ENCODE data around the gene AP3B2. TPM values are rescaled to one million over a fixed set of nuclear protein-coding genes. Genes with fewer than 3 reads are reported as not detected.

Gene AP3B2
- total and polyA plus RNA-seq, 5 donors from 2014 or later = 0.12 to 0.23 TPM; not detected in 3

GRCh38 chr15:82742134-82742533 is 32.5 kb upstream of the AP3B2 start:
- DNase-seq (no peak), ATAC-seq (ENCODE audit: low read depth in 2 of 2) (no peak)
- Mint-ChIP-seq H3K4me1 (peaks cover 0 to 5% (median 2%) of the 10 kb centered on the region in 4 donors), H3K27me3 (no peaks in the 10 kb centered on the region), H3K36me3 (peaks cover 8% of the 10 kb centered on the region), H3K27ac (no peak overlapping the region), H3K4me3 (no peak overlapping the region), H3K9me3 (peaks cover 0 to 1% (median 0%) of the 10 kb centered on the region in 7 donors)
- Histone ChIP-seq H3K27ac (ENCODE audit: insufficient read depth, low read length, poor library complexity, severe bottlenecking) (no peak overlapping the region), H3K36me3 (ENCODE audit: control insufficient read depth, insufficient read depth, low read length) (no peaks in the 10 kb centered on the region), H3K9me3 (ENCODE audit: control insufficient read depth in 2 of 2, low read length in 2 of 2) (no peaks in the 10 kb centered on the region), H3K4me3 (ENCODE audit: low read depth, low read length) (no peak overlapping the region), H3K4me1 (ENCODE audit: control insufficient read depth, insufficient read depth, low read length, poor library complexity, severe bottlenecking) (no peaks in the 10 kb centered on the region), H3K27me3 (ENCODE audit: control insufficient read depth, insufficient read depth, low read length) (no peaks in the 10 kb centered on the region)

- H3K4me3 ChIP-seq (ENCODE audit: low read depth, low read length) = no peak overlapping the region
- H3K4me3 Mint-ChIP-seq = no peak overlapping the region
- no peak for DNase-seq
- no peak overlapping the region for H3K27ac ChIP-seq (ENCODE audit: insufficient read depth, low read length, poor library complexity, severe bottlenecking)
- no peaks in the 10 kb centered on the region for H3K27me3 ChIP-seq (ENCODE audit: control insufficient read depth, insufficient read depth, low read length)
- no peaks in the 10 kb centered on the region for H3K4me1 ChIP-seq (ENCODE audit: control insufficient read depth, insufficient read depth, low read length, poor library complexity, severe bottlenecking)
- H3K9me3 ChIP-seq (ENCODE audit: control insufficient read depth in 2 of 2, low read length in 2 of 2) = no peaks in the 10 kb centered on the region
- peaks cover 0 to 5% (median under 1%) of the 10 kb centered on the region in 4 donors for H3K4me1 Mint-ChIP-seq
- H3K27ac Mint-ChIP-seq = no peak overlapping the region
- H3K27me3 Mint-ChIP-seq = no peaks in the 10 kb centered on the region
- peaks cover 20% of the 10 kb centered on the region for H3K36me3 Mint-ChIP-seq
- H3K9me3 Mint-ChIP-seq = no peaks in the 10 kb centered on the region
- H3K36me3 ChIP-seq (ENCODE audit: control insufficient read depth, insufficient read depth, low read length) = peaks cover 10% of the 10 kb centered on the region
- no peak for ATAC-seq (ENCODE audit: low read depth in 2 of 2)
These were observed 29.4 kb upstream of the AP3B2 start for GRCh38 chr15:82739086-82739485.

GRCh38 chr15:82737975-82738374 is 28.3 kb upstream of the AP3B2 start:
- Mint-ChIP-seq H3K27ac (no peak overlapping the region), H3K4me1 (peaks cover 0 to 5% (median under 1%) of the 10 kb centered on the region in 4 donors), H3K36me3 (peaks cover 26% of the 10 kb centered on the region), H3K9me3 (no peaks in the 10 kb centered on the region), H3K4me3 (no peak overlapping the region), H3K27me3 (no peaks in the 10 kb centered on the region)
- DNase-seq (no peak), ATAC-seq (ENCODE audit: low read depth in 2 of 2) (no peak)
- Histone ChIP-seq H3K4me3 (ENCODE audit: low read depth, low read length) (no peak overlapping the region), H3K27me3 (ENCODE audit: control insufficient read depth, insufficient read depth, low read length) (no peaks in the 10 kb centered on the region), H3K36me3 (ENCODE audit: control insufficient read depth, insufficient read depth, low read length) (peaks cover 10% of the 10 kb centered on the region), H3K4me1 (ENCODE audit: control insufficient read depth, insufficient read depth, low read length, poor library complexity, severe bottlenecking) (no peaks in the 10 kb centered on the region), H3K27ac (ENCODE audit: insufficient read depth, low read length, poor library complexity, severe bottlenecking) (no peak overlapping the region), H3K9me3 (ENCODE audit: control insufficient read depth in 2 of 2, low read length in 2 of 2) (no peaks in the 10 kb centered on the region)

- H3K36me3 ChIP-seq (ENCODE audit: control insufficient read depth, insufficient read depth, low read length) = peaks cover 9% of the 10 kb centered on the region
- Mint-ChIP-seq H3K36me3 (peaks cover 36% of the 10 kb centered on the region), H3K27me3 (no peaks in the 10 kb centered on the region), H3K4me1 (no peaks in the 10 kb centered on the region), H3K27ac (no peak overlapping the region), H3K9me3 (no peaks in the 10 kb centered on the region), H3K4me3 (no peak overlapping the region)
- no peaks in the 10 kb centered on the region for H3K27me3 ChIP-seq (ENCODE audit: control insufficient read depth, insufficient read depth, low read length)
- no peak overlapping the region for H3K27ac ChIP-seq (ENCODE audit: insufficient read depth, low read length, poor library complexity, severe bottlenecking)
- H3K4me1 ChIP-seq (ENCODE audit: control insufficient read depth, insufficient read depth, low read length, poor library complexity, severe bottlenecking) = no peaks in the 10 kb centered on the region
- no peaks in the 10 kb centered on the region for H3K9me3 ChIP-seq (ENCODE audit: control insufficient read depth in 2 of 2, low read length in 2 of 2)
- no peak overlapping the region for H3K4me3 ChIP-seq (ENCODE audit: low read depth, low read length)
- no peak for ATAC-seq (ENCODE audit: low read depth in 2 of 2)
- no peak for DNase-seq
These were observed 21.9 kb upstream of the AP3B2 start for GRCh38 chr15:82731527-82731926.

- H3K4me1 ChIP-seq (ENCODE audit: control insufficient read depth, insufficient read depth, low read length, poor library complexity, severe bottlenecking) = no peaks in the 10 kb centered on the region
- Mint-ChIP-seq H3K27ac (no peak overlapping the region), H3K27me3 (no peaks in the 10 kb centered on the region)
These were observed 20.4 kb upstream of the AP3B2 start for GRCh38 chr15:82730022-82730530.

GRCh38 chr15:82726816-82727215 is 17.1 kb upstream of the AP3B2 start:
- no peaks in the 10 kb centered on the region for H3K4me1 Mint-ChIP-seq
- H3K4me3 Mint-ChIP-seq = no peak overlapping the region
- ATAC-seq (ENCODE audit: low read depth in 2 of 2) (no peak), DNase-seq (no peak)
- H3K27ac Mint-ChIP-seq = no peak overlapping the region
- Histone ChIP-seq H3K4me3 (ENCODE audit: low read depth, low read length) (no peak overlapping the region), H3K4me1 (ENCODE audit: control insufficient read depth, insufficient read depth, low read length, poor library complexity, severe bottlenecking) (no peaks in the 10 kb centered on the region), H3K27ac (ENCODE audit: insufficient read depth, low read length, poor library complexity, severe bottlenecking) (no peak overlapping the region), H3K27me3 (ENCODE audit: control insufficient read depth, insufficient read depth, low read length) (no peaks in the 10 kb centered on the region), H3K36me3 (ENCODE audit: control insufficient read depth, insufficient read depth, low read length) (no peaks in the 10 kb centered on the region), H3K9me3 (ENCODE audit: control insufficient read depth in 2 of 2, low read length in 2 of 2) (no peaks in the 10 kb centered on the region)
- no peaks in the 10 kb centered on the region for H3K27me3 Mint-ChIP-seq
- peaks cover 16% of the 10 kb centered on the region for H3K36me3 Mint-ChIP-seq
- peaks cover 0 to 3% (median 0%) of the 10 kb centered on the region in 7 donors for H3K9me3 Mint-ChIP-seq

More at GRCh38 chr15:82730022-82730530, 20.4 kb upstream of the AP3B2 start:
- Histone ChIP-seq H3K36me3 (ENCODE audit: control insufficient read depth, insufficient read depth, low read length) (peaks cover 5% of the 10 kb centered on the region), H3K9me3 (ENCODE audit: control insufficient read depth in 2 of 2, low read length in 2 of 2) (no peaks in the 10 kb centered on the region), H3K27me3 (ENCODE audit: control insufficient read depth, insufficient read depth, low read length) (no peaks in the 10 kb centered on the region), H3K4me3 (ENCODE audit: low read depth, low read length) (no peak overlapping the region), H3K27ac (ENCODE audit: insufficient read depth, low read length, poor library complexity, severe bottlenecking) (no peak overlapping the region)
- Mint-ChIP-seq H3K4me3 (no peak overlapping the region), H3K36me3 (peaks cover 32% of the 10 kb centered on the region), H3K4me1 (no peaks in the 10 kb centered on the region), H3K9me3 (peaks cover 0 to under 1% (median 0%) of the 10 kb centered on the region in 7 donors)
- ATAC-seq (ENCODE audit: low read depth in 2 of 2) (no peak), DNase-seq (no peak)

GRCh38 chr15:82715003-82715402 is 5.3 kb upstream of the AP3B2 start:
- H3K4me3 Mint-ChIP-seq = no peak overlapping the region
- no peaks in the 10 kb centered on the region for H3K36me3 Mint-ChIP-seq
- DNase-seq (no peak), ATAC-seq (ENCODE audit: low read depth in 2 of 2) (no peak)
- peaks cover 28% of the 10 kb centered on the region for H3K27me3 Mint-ChIP-seq
- Histone ChIP-seq H3K9me3 (ENCODE audit: control insufficient read depth in 2 of 2, low read length in 2 of 2) (no peaks in the 10 kb centered on the region), H3K4me3 (ENCODE audit: low read depth, low read length) (no peak overlapping the region), H3K36me3 (ENCODE audit: control insufficient read depth, insufficient read depth, low read length) (no peaks in the 10 kb centered on the region), H3K27me3 (ENCODE audit: control insufficient read depth, insufficient read depth, low read length) (no peaks in the 10 kb centered on the region), H3K27ac (ENCODE audit: insufficient read depth, low read length, poor library complexity, severe bottlenecking) (no peak overlapping the region), H3K4me1 (ENCODE audit: control insufficient read depth, insufficient read depth, low read length, poor library complexity, severe bottlenecking) (peaks cover 2% of the 10 kb centered on the region)
- peaks cover 0 to 10% (median 4%) of the 10 kb centered on the region in 7 donors for H3K9me3 Mint-ChIP-seq
- no peak overlapping the region for H3K27ac Mint-ChIP-seq
- peaks cover 0 to 6% (median 2%) of the 10 kb centered on the region in 4 donors for H3K4me1 Mint-ChIP-seq

GRCh38 chr15:82714016-82714415 is 4.3 kb upstream of the AP3B2 start:
- Histone ChIP-seq H3K27ac (ENCODE audit: insufficient read depth, low read length, poor library complexity, severe bottlenecking) (no peak overlapping the region), H3K4me3 (ENCODE audit: low read depth, low read length) (no peak overlapping the region), H3K27me3 (ENCODE audit: control insufficient read depth, insufficient read depth, low read length) (no peaks in the 10 kb centered on the region), H3K4me1 (ENCODE audit: control insufficient read depth, insufficient read depth, low read length, poor library complexity, severe bottlenecking) (peaks cover 6% of the 10 kb centered on the region), H3K36me3 (ENCODE audit: control insufficient read depth, insufficient read depth, low read length) (no peaks in the 10 kb centered on the region), H3K9me3 (ENCODE audit: control insufficient read depth in 2 of 2, low read length in 2 of 2) (no peaks in the 10 kb centered on the region)
- no peaks in the 10 kb centered on the region for H3K36me3 Mint-ChIP-seq
- ATAC-seq (ENCODE audit: low read depth in 2 of 2) (no peak), DNase-seq (no peak)
- H3K4me1 Mint-ChIP-seq = peaks cover 0 to 6% (median 2%) of the 10 kb centered on the region in 4 donors
- no peak overlapping the region for H3K27ac Mint-ChIP-seq
- peaks cover 0 to 10% (median 4%) of the 10 kb centered on the region in 7 donors for H3K9me3 Mint-ChIP-seq
- no peak overlapping the region for H3K4me3 Mint-ChIP-seq
- peaks cover 28% of the 10 kb centered on the region for H3K27me3 Mint-ChIP-seq

Measured in CD4-positive, CD25-positive, alpha-beta regulatory T cell (primary cell).